DMS53 treated with DMSO at 0.1 percent for 48 hours (cell line): ENCODE results near the gene MYH13.

Experiments
- DNase-seq: peaks from one replicate; lab custom pipeline; 2025; ENCODE audit not compliant: unreplicated experiment; lab: John Stamatoyannopoulos, UW

The MYH13 gene

GRCh38 chr17:10349403-10349802, 23.4 kb downstream of the MYH13 start:
- DNase-seq = no peak

GRCh38 chr17:10344816-10345215, 28.0 kb downstream of the MYH13 start:
- no peak for DNase-seq

DNA sequence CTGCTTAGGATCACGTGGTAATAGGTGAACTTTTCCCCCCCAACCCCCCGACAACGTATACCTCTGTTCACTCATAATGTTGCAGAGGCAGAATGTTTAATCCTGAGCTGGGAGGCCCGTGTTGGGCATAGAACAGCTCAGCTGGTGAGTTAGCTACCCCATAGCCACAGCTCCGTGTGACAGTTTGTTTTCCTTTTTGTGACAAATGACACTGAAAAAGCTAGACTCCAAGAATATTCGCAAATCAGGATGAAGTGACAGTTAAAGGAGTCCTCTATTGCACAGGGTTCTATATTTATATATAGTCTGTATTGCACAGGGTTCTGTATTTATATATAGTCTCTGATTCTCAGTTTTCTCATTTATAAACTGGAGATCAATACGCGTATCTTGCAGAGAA, 33.8 kb downstream of the MYH13 start:
- DNase-seq = no peak

DNA sequence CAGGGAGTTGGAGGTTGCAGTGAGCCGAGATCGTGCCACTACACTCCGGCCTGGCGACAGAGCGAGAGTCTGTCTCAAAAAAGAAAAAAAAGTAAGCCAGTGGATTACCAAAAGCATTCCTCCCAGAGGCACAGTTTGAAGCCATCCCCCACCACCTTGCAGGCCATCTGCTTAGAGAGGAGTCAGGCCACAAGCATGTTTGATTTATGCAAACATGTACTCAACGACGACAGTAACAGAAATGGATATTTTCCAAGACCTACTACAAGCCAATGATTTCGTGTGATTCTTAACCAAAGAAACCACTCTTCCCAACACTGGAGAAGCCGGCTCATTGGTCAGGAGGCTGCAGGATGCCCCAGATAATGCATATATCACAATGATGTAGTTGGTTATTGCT, 34.8 kb downstream of the MYH13 start:
- DNase-seq = no peak

DNA sequence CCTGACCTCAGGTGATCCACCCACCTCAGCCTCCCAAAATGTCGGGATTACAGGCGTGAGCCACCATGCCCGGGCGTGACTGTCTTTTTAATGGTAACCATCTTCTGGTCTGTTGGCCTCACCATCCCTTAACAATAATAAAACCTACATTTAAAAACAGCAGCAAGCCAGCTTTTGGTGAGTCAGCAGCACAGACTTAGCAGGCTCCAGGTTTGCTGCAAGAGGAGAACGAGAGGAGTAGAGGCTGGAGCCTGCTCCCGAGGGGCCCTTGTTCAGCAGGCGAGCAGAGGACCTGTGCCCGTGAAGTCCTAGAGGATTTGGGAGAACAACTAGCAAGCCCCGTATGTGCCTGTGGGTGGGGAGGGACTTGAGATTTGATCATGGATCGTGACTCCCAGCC, 35.7 kb downstream of the MYH13 start:
- DNase-seq = no peak

DNA sequence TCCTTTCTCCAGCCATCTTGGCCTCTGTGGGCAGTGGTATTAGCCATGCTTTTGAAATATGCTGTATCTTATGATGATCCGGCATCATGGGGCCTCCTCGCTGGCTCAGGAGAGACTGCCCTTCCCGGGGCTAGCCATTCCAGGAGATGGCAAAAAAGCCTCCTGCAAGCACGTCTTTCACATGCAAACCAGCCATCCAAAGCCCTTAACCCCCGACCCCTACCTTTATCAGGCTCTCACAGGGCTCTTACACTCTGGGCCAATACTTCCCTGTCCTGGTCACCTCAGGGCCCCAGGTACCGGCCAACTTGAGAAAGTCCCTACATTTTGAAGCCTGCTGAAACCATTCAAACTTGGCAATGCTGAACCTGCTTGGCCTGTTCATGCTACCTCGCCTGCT, 36.4 kb downstream of the MYH13 start:
- no peak for DNase-seq

DNA sequence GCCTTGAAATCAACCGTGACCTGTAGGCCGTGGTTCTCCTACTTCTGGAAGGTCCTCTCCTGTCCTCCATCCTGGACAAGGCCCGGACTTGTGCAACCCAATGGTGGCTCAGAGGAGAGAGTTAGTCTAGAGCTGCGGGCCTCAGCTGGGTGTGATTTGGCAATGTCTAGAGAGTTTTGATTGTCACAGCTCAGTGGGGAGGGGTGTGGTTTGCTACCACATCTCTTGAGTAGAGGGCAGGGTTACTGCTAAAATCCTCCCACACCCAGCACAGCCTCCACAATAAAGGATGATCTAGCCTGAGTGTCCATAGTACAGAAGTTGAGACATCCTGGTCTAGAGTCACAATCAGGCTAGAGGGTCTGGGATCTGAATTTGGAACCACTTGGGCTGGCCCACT, 40.3 kb downstream of the MYH13 start:
- DNase-seq = no peak

DNA sequence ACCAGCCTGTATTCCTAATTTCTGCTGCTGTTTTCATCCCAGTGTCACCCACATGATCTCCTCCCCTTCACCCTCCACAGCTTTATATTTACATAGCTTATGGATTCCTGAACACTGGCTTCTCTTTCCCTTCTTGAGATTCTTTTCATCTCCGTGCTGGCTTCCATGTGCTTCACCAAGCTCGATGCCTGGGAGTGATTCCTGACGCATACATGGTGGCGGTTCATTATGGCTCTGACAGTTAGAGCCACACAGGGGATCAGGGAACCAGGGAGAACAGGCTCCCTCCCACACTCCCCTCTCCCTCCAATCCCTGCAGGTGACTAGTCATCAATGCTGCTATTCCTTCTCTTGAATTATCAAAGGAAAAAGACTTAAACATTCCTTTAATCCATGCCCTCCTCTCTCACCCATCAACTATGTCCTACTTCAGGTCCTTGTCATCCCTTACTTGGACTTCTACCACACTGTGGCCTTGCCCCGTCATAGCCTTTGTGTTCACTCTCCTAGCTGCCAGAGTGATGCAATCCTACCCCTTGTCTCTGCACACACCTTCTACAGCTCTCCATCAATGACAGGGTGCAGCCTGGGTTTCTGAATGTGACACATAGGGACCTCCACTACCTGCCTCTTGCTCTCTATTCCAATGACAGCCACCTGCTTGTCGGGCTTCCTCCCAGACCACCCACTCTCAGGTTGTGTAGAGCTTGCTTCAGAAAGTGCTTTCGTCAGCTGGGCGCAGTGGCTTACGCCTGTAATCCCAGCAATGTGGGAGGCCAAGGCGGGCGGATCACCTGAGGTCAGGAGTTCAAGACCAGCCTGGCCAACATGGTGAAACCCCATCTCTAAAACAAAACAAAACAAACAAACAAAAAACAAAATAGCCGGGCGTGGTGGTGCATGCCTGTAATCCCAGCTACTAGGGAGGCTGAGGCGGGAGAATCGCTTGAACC, 43.6 kb downstream of the MYH13 start:
- no peak for DNase-seq

GRCh38 chr17:10328206-10328605, 44.6 kb downstream of the MYH13 start:
- no peak for DNase-seq

GRCh38 chr17:10327640-10328039, 45.2 kb downstream of the MYH13 start:
- peak; percentile 38 for DNase-seq

DNA sequence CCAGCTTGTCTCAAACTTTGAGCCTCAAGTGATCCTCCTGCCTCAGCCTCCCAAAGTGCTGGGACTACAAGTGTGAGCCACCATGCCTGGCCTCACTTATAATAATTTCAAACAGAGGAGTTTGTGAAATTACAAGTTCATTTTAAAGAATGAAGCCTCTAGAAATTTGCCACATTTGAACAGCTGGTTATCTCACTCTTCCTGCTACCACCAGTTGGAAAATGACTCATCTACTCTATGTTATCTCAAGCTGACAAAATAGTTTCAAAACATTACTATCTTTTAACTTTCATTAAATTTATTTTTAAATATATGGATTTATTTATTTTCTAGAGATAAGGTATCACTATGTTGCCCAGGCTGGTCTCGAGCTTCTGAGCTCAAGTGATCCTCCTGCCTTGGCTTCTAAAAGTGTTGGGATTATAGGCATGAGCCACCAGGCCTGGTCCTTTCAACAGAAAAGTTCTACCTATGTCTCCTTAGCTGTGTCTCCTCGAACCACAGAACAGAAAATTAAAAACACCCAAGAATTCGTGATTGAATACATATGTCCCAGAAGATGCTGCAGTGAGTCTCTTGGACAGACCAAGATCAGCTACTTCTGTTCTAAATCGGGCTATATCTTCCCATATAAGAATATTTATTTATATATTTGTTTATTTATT, 47.6 kb downstream of the MYH13 start:
- no peak for DNase-seq

DNA sequence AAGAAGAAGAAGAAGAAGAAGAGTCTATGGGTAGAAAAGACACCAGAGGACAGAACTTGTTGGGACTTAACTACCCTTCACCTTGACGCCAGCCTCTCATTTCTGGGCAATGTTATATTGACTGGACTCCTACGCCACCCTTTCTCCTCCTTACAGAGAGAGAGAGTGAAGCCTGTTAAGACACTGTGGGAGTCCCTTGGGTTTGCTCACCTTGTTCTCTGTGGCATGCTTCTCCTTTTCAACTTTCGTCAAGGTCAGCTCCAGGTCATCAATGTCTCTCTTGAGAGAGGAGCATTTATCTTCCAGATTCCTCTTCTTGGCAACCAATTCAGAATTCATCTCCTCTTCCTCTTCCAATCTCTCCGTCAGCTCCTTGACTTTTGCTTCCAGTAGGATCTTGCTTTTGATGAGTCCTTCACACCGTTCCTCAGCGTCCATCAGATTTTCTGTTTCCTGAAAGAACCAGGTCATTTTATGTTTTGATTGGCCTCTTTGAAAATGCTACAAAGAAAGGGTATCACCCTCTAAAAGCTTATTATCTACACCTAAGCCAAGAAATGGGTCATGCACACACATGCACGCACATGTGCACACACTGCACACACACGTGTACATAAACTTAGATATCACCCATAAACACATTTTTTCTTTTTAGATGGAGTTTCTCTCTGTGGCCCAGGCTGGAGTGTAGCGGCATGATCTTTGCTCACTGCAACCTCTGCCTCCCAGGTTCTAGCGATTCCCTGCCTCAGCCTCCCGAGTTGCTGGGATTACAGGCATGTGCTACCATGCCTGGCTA, 48.8 kb downstream of the MYH13 start:
- DNase-seq = no peak

DNA sequence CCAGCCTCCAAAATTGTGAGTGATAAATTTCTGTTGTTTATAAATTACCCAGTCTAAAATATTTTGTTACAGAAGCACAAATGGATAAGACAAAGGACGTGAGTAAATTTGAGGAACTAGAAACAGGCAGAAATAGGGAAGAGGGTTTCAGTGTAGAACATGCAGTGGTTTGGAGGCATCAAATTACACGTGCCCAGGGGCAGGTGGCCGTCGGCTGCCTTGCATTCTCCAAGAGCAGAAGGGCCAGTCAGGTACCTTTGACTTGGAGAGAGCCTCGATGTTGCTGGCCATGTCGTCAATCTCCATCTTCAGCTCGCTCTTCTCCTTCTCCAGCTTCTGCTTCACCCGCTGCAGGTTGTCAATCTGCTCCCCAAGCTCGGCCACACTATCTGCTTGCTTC, 54.3 kb downstream of the MYH13 start:
- no peak for DNase-seq

GRCh38 chr17:10317543-10317834, 55.3 kb downstream of the MYH13 start:
- DNase-seq = no peak

DNA sequence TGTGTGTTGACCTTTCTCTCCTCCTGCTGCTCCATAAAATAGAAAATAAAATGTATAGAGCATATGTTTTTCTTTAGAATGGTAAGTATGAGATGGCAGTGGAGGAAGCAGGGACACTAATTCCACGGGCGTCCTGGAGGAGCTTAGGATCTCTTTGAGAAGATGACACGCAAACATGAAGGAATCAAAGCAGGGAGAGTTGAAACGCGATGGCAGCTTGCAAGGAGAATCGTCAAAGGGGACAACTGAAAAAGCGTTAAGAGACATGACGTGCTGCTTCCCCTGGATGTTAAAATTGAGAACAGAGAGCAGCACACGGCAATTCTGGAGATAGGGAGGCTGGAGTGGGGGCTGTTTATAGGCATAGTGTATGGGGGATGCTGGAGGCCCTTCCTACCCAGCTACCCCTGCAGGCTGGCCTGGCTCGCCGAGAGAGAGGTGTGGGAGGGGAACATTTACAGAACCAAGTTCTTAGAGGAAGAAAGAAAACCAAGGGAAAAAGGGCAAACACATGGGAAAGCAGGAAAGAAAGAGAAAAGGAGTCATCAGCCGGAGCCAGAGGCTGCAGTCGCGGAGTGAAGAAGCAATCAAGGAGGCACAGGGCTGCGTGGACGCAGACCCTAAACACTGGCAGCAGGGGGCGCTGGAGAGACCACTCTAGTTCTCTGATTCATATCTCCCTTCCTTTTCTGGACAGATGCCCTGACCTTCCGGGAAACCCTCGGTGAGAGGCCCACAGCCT, 55.8 kb downstream of the MYH13 start:
- DNase-seq = no peak

- no peak for DNase-seq
These were observed 58.5 kb downstream of the MYH13 start for GRCh38 chr17:10314329-10314728.

- no peak for DNase-seq
These were observed 59.7 kb downstream of the MYH13 start for GRCh38 chr17:10313037-10313672.

DNA sequence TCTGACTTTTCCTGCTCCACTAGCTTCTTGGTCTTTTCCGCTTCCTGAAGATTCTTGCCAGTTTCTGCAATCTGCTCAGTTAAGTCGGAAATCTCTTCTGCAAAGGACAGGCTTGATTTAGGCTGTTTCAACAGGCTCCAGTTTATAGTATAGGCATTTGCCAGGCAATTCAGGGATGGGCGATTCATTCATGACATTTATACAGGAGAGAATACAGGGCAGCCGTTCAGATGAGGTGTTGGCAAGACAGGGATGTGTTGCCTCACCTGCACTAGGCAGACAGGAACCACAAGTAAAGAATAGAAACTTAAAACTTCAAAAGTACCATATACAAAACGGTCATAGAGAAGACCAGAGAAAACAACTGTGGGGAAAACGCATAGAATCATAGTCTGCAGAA, 61.7 kb downstream of the MYH13 start:
- DNase-seq = no peak

- DNase-seq = no peak
These were observed 63.5 kb downstream of the MYH13 start for GRCh38 chr17:10309003-10309974.

DNA sequence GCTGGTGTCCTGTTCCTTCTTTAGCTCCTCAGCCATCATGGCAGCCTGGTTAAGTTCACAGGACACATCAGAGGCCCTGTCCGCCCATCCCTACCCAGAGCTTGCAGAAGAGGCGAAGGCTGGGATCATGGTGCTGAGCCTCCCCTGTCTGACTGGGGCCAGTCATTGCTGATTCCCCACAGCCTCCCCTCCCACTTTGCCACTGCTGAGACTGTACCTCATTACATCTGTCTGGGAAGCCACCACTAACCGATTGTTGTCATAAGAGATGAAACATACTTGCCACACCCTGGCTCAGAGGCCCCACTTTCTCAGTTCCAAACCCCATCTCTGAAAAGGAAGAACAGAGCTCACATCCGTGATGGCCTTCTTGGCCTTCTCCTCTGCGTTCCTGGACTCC, 66.2 kb downstream of the MYH13 start:
- DNase-seq = no peak
